ENCODE data around the gene NMUR1.

GRCh38 chr2:231521443-231521842 lies 8.8 kb downstream of the NMUR1 start:
- TF ChIP-seq POLR2AphosphoS5 (IDR thresholded peaks at IDR 0.05; ENCODE audit: low read depth, low read length) (no peak), POLR2A (IDR thresholded peaks at IDR 0.05; ENCODE audit: low read depth, low read length) (no peak), TAF1 (IDR thresholded peaks at IDR 0.05; ENCODE audit: borderline replicate concordance, low read depth, low read length) (no peak)
